GM18909 (cell line): ENCODE measurements around the gene DUXA.

Experiments
- ATAC-seq: cut with Tn5 transposase; IDR thresholded peaks from one replicate; pipeline ENCODE4 v1.9.1; 2021; ENCODE audit warnings: mild to moderate bottlenecking; ENCODE audit not compliant: unreplicated experiment, poor library complexity

DUXA gene

GRCh38 chr19:57106722-57107235 is 60.5 kb downstream of the DUXA start:
- no peak for ATAC-seq

GRCh38 chr19:57105976-57106721 is 61.1 kb downstream of the DUXA start:
- ATAC-seq = no peak
